ENCODE measurements around the gene ZNF107.

GRCh38 chr7:64628721-64629120 lies 37.2 kb upstream of the ZNF107 start:
- no peak for TF ChIP-seq CTCF (conservative IDR thresholded peaks at IDR 0.05; ENCODE audit: low read depth in 2 of 2)
- TF ChIP-seq POLR2AphosphoS5 (IDR thresholded peaks at IDR 0.05; ENCODE audit: low read depth): no peak
